Ascending aorta (tissue), 2 donors: ENCODE data around the gene SERPINA1. TPM values are rescaled to one million over a fixed set of nuclear protein-coding genes. Genes with fewer than 3 reads are reported as not detected.
A peak's percentile ranks its signal among the peaks of the same experiment; 100 is the strongest.
"Not testable (repeated sequence)": the region's sequence is repeated elsewhere in the genome, so short reads cannot be mapped to it uniquely, and the experiment has no call there.

Source experiments
- DNase-seq, 2 donors: peaks; one replicate each; pipeline ENCODE4 v3.0.0-alpha.2; 2019; ENCODE audit warnings: low spot score in 2 of 2
- H3K27ac ChIP-seq, 2 donors: fragments of 200-600 bp; sonication (generic); one replicate each; pipeline ENCODE4 v1.5.1; 2016 to 2017; ENCODE audit warnings: mild to moderate bottlenecking in 1 of 2
- H3K27me3 ChIP-seq: fragments of 200-600 bp; sonication (generic); one replicate; pipeline ENCODE4 v1.5.1; 2017
- H3K36me3 ChIP-seq, 2 donors: fragments of 200-600 bp; sonication (generic); one replicate each; pipeline ENCODE4 v1.5.1; 2016
- H3K4me1 ChIP-seq, 2 donors: fragments of 200-600 bp; sonication (generic); one replicate each; pipeline ENCODE4 v1.5.1; 2016 to 2017; ENCODE audit warnings: mild to moderate bottlenecking in 1 of 2
- H3K4me3 ChIP-seq, 2 donors: fragments of 200-600 bp; sonication (generic); one replicate each; pipeline ENCODE4 v1.5.1; 2016 to 2017; ENCODE audit warnings: mild to moderate bottlenecking in 1 of 2
- H3K9me3 ChIP-seq, 2 donors: fragments of 200-600 bp; sonication (generic); one replicate each; pipeline ENCODE4 v1.5.1; 2016
- intact Hi-C: fragments of 100-400 bp; cut with DNase I; formaldehyde crosslinking; loops from one replicate; pipeline ENCODE4 v1.15.1; 2023
- total RNA-seq: library from RNA; depleted of rRNA; stranded (reverse); fragments of >200 nt; gene quantifications from one replicate; pipeline ENCODE4 v1.1.0, GENCODE V29; 2016
- TF ChIP-seq, protein P1 (sequence below), 3 experiments: fragments of 200-600 bp in 2 of 3; fragments of 450-650 bp in 1 of 3; sonication (generic) in 2 of 3; IDR thresholded peaks; one replicate each; pipeline ENCODE4 v1.5.1; 2016 to 2019; ENCODE audit warnings: antibody characterized with exemption in 3 of 3, mild to moderate bottlenecking in 1 of 3, moderate library complexity in 1 of 3

SERPINA1 gene
- total RNA-seq, 1 donor from 2014 or later, result 34.3 TPM

- no peak overlapping the region for H3K4me3 ChIP-seq
- H3K27me3 ChIP-seq, result no peaks in the 10 kb centered on the region
- intact Hi-C loops, result no loop called here
- TF ChIP-seq, protein P1, sequence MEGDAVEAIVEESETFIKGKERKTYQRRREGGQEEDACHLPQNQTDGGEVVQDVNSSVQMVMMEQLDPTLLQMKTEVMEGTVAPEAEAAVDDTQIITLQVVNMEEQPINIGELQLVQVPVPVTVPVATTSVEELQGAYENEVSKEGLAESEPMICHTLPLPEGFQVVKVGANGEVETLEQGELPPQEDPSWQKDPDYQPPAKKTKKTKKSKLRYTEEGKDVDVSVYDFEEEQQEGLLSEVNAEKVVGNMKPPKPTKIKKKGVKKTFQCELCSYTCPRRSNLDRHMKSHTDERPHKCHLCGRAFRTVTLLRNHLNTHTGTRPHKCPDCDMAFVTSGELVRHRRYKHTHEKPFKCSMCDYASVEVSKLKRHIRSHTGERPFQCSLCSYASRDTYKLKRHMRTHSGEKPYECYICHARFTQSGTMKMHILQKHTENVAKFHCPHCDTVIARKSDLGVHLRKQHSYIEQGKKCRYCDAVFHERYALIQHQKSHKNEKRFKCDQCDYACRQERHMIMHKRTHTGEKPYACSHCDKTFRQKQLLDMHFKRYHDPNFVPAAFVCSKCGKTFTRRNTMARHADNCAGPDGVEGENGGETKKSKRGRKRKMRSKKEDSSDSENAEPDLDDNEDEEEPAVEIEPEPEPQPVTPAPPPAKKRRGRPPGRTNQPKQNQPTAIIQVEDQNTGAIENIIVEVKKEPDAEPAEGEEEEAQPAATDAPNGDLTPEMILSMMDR (IDR thresholded peaks at IDR 0.05), result peak in 2 of 3 experiments; percentile 15 to 51
- H3K36me3 ChIP-seq, result no peaks in the 10 kb centered on the region
- no peaks in the 10 kb centered on the region for H3K9me3 ChIP-seq
- no peak overlapping the region for H3K27ac ChIP-seq
- DNase-seq, result peak in 1 of 2 donors; percentile 68
- H3K4me1 ChIP-seq, result no peaks in the 10 kb centered on the region
Measured at GRCh38 chr14:94423453-94424056, 35.2 kb upstream of the SERPINA1 start.

DNA sequence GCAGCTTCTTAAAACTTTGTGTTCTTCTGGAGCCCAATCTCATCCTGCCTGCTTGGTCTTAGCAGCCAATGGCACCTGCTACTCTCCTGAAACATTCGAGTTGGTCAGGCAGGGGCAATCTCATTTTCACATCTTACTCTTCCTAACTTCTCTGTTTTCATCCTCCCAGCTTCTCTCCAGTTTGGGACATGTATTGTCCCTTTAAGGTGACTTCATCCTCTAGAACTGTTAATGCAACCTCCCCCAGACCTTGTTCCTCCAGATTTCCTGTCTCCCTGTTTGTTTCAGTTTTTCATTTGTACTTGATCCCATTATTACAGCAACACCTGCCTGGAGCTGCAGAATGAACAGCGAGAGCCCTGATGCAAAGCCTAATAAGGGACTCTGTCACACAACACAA lies 32.9 kb upstream of the SERPINA1 start:
- TF ChIP-seq, protein P1 (IDR thresholded peaks at IDR 0.05), result no peak
- H3K27ac ChIP-seq, result no peak overlapping the region

DNA sequence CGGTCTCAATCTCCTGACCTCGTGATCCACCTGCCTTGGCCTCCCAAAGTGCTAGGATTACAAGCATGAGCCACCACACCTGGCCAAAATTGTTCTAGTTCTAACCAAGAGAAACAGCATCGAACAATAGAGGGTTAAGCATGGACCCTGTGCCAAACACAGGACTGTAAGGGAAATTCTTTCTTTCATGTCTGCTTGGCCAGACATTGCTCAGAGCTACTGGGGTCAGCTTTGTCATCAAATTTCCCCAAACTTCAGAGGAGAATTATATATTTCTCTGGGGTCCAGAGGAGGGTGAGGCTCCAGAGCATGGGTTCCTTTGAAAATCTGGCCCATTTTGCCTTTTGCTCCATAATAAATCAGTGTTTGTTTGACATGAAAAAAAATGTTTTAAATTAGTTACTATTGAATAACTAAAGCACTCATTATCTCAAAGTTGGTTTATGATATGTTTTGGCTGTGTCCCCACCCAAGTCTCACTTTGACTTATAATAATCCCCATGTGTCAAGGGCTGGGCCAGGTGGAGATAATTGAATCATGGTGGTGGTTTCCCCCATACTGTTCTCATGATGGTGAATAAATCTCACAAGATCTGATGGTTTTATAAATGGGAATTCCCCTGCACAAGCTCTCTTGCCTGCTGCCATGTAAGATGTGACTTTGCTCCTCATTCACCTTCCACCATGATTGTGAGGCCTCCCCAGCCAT lies 29.2 kb upstream of the SERPINA1 start:
- H3K4me1 ChIP-seq, H3K27me3 ChIP-seq, H3K9me3 ChIP-seq, DNase-seq, intact Hi-C loops, H3K36me3 ChIP-seq, H3K27ac ChIP-seq, H3K4me3 ChIP-seq: not testable (repeated sequence)

More for the DNA sequence above, 32.9 kb upstream of the SERPINA1 start:
- intact Hi-C loops, result no loop called here
- no peaks in the 10 kb centered on the region for H3K36me3 ChIP-seq
- no peak overlapping the region for H3K4me3 ChIP-seq
- no peaks in the 10 kb centered on the region for H3K4me1 ChIP-seq
- no peaks in the 10 kb centered on the region for H3K27me3 ChIP-seq
- DNase-seq, result no peak
- H3K9me3 ChIP-seq, result no peaks in the 10 kb centered on the region

GRCh38 chr14:94412671-94413638 lies 24.6 kb upstream of the SERPINA1 start:
- Histone ChIP-seq H3K9me3 (no peaks in the 10 kb centered on the region), H3K27me3 (no peaks in the 10 kb centered on the region), H3K4me3 (no peak overlapping the region), H3K36me3 (no peaks in the 10 kb centered on the region), H3K27ac (no peak overlapping the region), H3K4me1 (no peaks in the 10 kb centered on the region)
- no peak for DNase-seq
- intact Hi-C loops, result no loop called here
- TF ChIP-seq, protein P1 (IDR thresholded peaks at IDR 0.05), result no peak

GRCh38 chr14:94411638-94412037 lies 23.2 kb upstream of the SERPINA1 start:
- Histone ChIP-seq H3K4me3 (no peak overlapping the region), H3K9me3 (peaks cover 4 to 5% of the 10 kb centered on the region in 2 donors), H3K27ac (no peak overlapping the region), H3K4me1 (no peaks in the 10 kb centered on the region), H3K36me3 (no peaks in the 10 kb centered on the region), H3K27me3 (no peaks in the 10 kb centered on the region)
- DNase-seq, result no peak
- intact Hi-C loops, result no loop called here
- TF ChIP-seq, protein P1 (IDR thresholded peaks at IDR 0.05), result no peak

GRCh38 chr14:94409430-94409829 lies 21.0 kb upstream of the SERPINA1 start:
- H3K36me3 ChIP-seq, intact Hi-C loops, H3K27ac ChIP-seq, DNase-seq, H3K4me1 ChIP-seq, H3K4me3 ChIP-seq, H3K9me3 ChIP-seq, H3K27me3 ChIP-seq: not testable (repeated sequence)
